Transverse colon (tissue), 4 donors: ENCODE results near the gene KLHL12. TPM values are rescaled to one million over a fixed set of nuclear protein-coding genes. Genes with fewer than 3 reads are reported as not detected.
A peak's percentile ranks its signal among the peaks of the same experiment; 100 is the strongest.

Experiments used
- DNase-seq: peaks from one replicate; pipeline ENCODE4 v3.0.0-alpha.2; 2019
- H3K27ac ChIP-seq, 4 donors: fragments of 200-600 bp; sonication (generic); 2 replicates each; pipeline ENCODE4 v1.5.1; 2016 to 2018; ENCODE audit warnings: inconsistent platforms in 4 of 4
- H3K27me3 ChIP-seq: fragments of 200-600 bp; sonication (generic); 2 replicates; pipeline ENCODE4 v1.5.1; 2017; ENCODE audit warnings: inconsistent platforms
- H3K36me3 ChIP-seq, 4 donors: fragments of 200-600 bp; sonication (generic); 2 replicates each; pipeline ENCODE4 v1.5.1; 2017 to 2019; ENCODE audit warnings: inconsistent platforms in 4 of 4
- H3K4me1 ChIP-seq, 4 donors: fragments of 200-600 bp; sonication (generic); 2 replicates each; pipeline ENCODE4 v1.5.1; 2017 to 2020; ENCODE audit warnings: inconsistent platforms in 4 of 4
- H3K4me3 ChIP-seq, 4 donors: fragments of 200-600 bp; sonication (generic); 1 replicate in 1 of 4; 2 replicates in 3 of 4; pipeline versions ENCODE4 v1.5.1 to v1.6.1; 2017 to 2019; ENCODE audit warnings: inconsistent platforms in 4 of 4
- H3K9me3 ChIP-seq, 2 donors: fragments of 200-600 bp; sonication (generic); 2 replicates each; pipeline ENCODE4 v1.5.1; 2017 to 2019; ENCODE audit warnings: inconsistent platforms in 2 of 2
- EP300 ChIP-seq: sonication (generic); formaldehyde crosslinking; IDR thresholded peaks from one replicate; pipeline ENCODE4 v1.6.1; 2017; ENCODE audit warnings: antibody characterized with exemption, low read depth
- POLR2A ChIP-seq: fragments of 450-650 bp; IDR thresholded peaks from one replicate; pipeline ENCODE4 v1.6.1; 2016; ENCODE audit warnings: antibody characterized with exemption, mild to moderate bottlenecking, moderate library complexity
- POLR2AphosphoS5 ChIP-seq, 3 donors: sonication (generic); formaldehyde crosslinking; IDR thresholded peaks; one replicate each; pipeline ENCODE4 v1.6.1; 2016; ENCODE audit warnings: antibody characterized with exemption in 3 of 3
- WGBS, 2 donors: methylation state at CpG; one replicate each; pipeline ENCODE4 v1.1.5; 2018; ENCODE audit warnings: low coverage in 1 of 2; 5-methylcytosine and 5-hydroxymethylcytosine counted together
- in situ Hi-C, 4 donors: fragments of 200-750 bp; cut with MboI; loops; one replicate each; pipeline versions ENCODE4 v1.15.0 to v1.15.1; 2017; ENCODE audit warnings: low sequenced_read_pairs in 3 of 4, low pct_ligation_motif_present in 1 of 4, low pct_unique_long_range_greater_than_20kb in 1 of 4
- intact Hi-C: fragments of 100-400 bp; cut with DNase I; formaldehyde crosslinking; loops from one replicate; pipeline ENCODE4 v1.15.1; 2023; ENCODE audit warnings: low total_unique reads
- total RNA-seq, 4 donors: library from RNA; depleted of rRNA; stranded (reverse); fragments of >200 nt; gene quantifications; one replicate each; pipeline ENCODE4 v1.1.0, GENCODE V29; 2016
- TF ChIP-seq, protein P1 (sequence below), 5 experiments: fragments of 200-600 bp in 3 of 5; fragments of 450-650 bp in 2 of 5; sonication (generic) in 3 of 5; IDR thresholded peaks; 1 replicate in 2 of 5; 2 replicates in 3 of 5; pipeline ENCODE4 v1.5.1; 2016 to 2017; ENCODE audit warnings: antibody characterized with exemption in 5 of 5, inconsistent platforms in 3 of 5, mild to moderate bottlenecking in 2 of 5, moderate library complexity in 1 of 5

KLHL12 gene
- total RNA-seq, 4 donors from 2014 or later = 10.5 to 26.6 (median 19.4) TPM

DNA sequence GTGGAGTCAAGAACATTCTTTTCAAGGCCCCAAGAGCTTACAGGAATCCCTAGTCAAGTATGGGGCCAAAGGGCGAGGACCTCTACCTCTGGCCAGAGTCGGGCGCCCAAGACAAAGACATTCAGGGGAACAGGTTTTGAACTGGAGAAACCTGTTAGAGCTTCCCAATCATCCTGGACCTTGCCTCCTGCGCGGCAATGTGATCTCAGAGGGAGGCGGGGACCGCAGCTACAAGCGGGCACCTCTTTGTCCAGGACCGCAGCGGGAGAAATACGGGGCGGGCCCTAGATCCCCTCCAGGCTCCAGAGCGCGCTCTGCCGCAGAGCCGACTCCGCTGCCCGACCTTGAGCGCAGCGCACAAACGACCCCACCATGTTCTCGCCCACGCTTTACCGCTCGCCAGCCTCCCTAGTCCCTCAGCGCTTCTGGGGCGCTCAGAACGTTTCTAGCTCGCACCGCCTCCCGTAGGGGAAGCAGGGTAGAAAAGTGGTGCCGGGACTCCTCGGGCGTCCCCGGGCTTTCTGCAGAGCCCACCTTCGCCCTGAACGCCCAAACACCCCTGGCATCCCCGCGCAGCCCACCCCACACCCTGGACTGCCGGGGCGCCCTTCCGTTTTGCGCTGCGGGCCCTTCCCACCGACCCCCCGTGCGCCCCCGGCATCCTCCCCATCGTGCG is 66.2 kb downstream of the KLHL12 start:
- WGBS, 2 donors = 1% methylated on average over 33 of the region's 50 CpGs; no CpG with 5 or more reads in 1 of the 2 donors
- peak; percentile 77 for TF ChIP-seq POLR2A
- TF ChIP-seq EP300 = no peak
- TF ChIP-seq, protein P1, sequence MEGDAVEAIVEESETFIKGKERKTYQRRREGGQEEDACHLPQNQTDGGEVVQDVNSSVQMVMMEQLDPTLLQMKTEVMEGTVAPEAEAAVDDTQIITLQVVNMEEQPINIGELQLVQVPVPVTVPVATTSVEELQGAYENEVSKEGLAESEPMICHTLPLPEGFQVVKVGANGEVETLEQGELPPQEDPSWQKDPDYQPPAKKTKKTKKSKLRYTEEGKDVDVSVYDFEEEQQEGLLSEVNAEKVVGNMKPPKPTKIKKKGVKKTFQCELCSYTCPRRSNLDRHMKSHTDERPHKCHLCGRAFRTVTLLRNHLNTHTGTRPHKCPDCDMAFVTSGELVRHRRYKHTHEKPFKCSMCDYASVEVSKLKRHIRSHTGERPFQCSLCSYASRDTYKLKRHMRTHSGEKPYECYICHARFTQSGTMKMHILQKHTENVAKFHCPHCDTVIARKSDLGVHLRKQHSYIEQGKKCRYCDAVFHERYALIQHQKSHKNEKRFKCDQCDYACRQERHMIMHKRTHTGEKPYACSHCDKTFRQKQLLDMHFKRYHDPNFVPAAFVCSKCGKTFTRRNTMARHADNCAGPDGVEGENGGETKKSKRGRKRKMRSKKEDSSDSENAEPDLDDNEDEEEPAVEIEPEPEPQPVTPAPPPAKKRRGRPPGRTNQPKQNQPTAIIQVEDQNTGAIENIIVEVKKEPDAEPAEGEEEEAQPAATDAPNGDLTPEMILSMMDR (IDR thresholded peaks at IDR 0.05) = no peak
- TF ChIP-seq POLR2AphosphoS5 (IDR thresholded peaks at IDR 0.05) = peak; percentile 58 to 87 (median 84)
- Histone ChIP-seq H3K4me1 (peaks cover 10 to 54% (median 22%) of the 10 kb centered on the region in 4 donors), H3K27ac (peak overlapping the region; percentile 83 to 86 (median 84)), H3K27me3 (no peaks in the 10 kb centered on the region), H3K4me3 (peak overlapping the region; percentile 61 to 71 (median 68)), H3K36me3 (no peaks in the 10 kb centered on the region), H3K9me3 (no peaks in the 10 kb centered on the region)
- in situ Hi-C loops (no loop called here), intact Hi-C loops (no loop called here)
- DNase-seq = peak; percentile 88

DNA sequence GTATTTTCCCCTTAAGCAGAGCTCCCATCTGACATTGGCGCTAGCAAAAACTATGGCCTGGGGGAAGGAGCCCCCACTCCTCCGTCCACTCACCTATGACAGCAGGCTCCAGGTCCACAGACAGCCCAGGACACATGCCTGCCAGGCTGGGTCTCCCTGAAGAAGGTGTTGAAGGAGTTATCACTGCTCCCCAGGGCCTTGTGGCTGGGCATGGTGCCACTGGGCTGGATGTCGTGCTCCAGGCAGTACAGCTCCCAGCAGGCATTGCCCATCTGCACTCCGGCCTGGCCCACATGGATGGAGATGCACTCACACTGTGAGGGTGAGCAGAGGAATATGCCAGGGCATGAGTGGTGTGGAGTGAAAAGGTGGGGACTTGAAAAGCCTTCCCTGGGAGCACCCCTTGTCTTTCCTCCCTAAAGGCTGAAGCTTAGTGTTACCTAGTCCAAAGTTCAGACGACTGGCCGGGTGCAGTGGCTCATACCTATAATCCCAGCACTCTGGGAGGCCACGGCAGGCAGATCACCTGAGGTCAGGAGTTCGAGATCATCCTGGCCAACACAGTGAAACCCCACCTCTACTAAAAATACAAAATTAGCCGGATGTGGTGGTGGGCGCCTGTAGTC is 68.1 kb downstream of the KLHL12 start:
- in situ Hi-C loops = no loop called here
- DNase-seq = peak; percentile 13
- TF ChIP-seq POLR2AphosphoS5 (IDR thresholded peaks at IDR 0.05) (no peak), POLR2A (no peak), EP300 (no peak)
- TF ChIP-seq, protein P1 (IDR thresholded peaks at IDR 0.05) = no peak

DNA sequence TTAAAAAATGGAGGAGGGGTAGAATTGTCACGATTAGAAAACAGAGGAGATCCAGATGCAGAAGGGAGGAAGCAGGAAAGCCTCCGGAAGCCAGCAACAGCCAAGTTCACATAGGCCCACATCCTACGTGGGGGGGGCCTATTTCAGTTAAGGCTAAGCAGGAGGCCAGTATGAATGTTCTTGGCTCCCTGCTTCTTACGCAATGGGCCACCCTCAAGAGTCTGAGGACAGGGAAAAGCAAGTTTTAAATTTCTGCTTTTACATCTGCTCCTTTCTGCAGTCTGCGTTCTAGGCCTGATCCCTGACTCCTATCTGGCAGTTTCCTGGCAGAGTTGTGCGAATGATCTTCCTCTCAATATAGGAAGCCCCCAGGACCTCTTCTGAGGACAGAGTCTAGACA is 68.7 kb downstream of the KLHL12 start:
- 65 to 68% methylated on average over 5 to 6 of the region's 6 CpGs for WGBS, 2 donors
- no peak overlapping the region for H3K4me3 ChIP-seq
- no peaks in the 10 kb centered on the region for H3K9me3 ChIP-seq
- no peaks in the 10 kb centered on the region for H3K27me3 ChIP-seq
- in situ Hi-C loops = no loop called here
- no peak for TF ChIP-seq POLR2AphosphoS5 (IDR thresholded peaks at IDR 0.05)
- no peak for TF ChIP-seq POLR2A
- TF ChIP-seq EP300 = no peak
- TF ChIP-seq, protein P1 (IDR thresholded peaks at IDR 0.05) = no peak
- intact Hi-C loops = no loop called here
- no peaks in the 10 kb centered on the region for H3K36me3 ChIP-seq
- H3K4me1 ChIP-seq = peaks cover 10 to 56% (median 24%) of the 10 kb centered on the region in 4 donors
- H3K27ac ChIP-seq = peak overlapping the region; percentile 29 to 65 (median 51)
- peak; percentile 53 for DNase-seq

More for the DNA sequence above, 68.1 kb downstream of the KLHL12 start:
- peak overlapping the region; percentile 29 to 58 (median 40) for H3K27ac ChIP-seq
- intact Hi-C loops = no loop called here
- H3K9me3 ChIP-seq = no peaks in the 10 kb centered on the region
- WGBS, 2 donors = 79% methylated on average over 9 of the region's 10 CpGs; no CpG with 5 or more reads in 1 of the 2 donors
- no peaks in the 10 kb centered on the region for H3K27me3 ChIP-seq
- H3K36me3 ChIP-seq = no peaks in the 10 kb centered on the region
- H3K4me3 ChIP-seq = no peak overlapping the region
- H3K4me1 ChIP-seq = peaks cover 10 to 56% (median 24%) of the 10 kb centered on the region in 4 donors

DNA sequence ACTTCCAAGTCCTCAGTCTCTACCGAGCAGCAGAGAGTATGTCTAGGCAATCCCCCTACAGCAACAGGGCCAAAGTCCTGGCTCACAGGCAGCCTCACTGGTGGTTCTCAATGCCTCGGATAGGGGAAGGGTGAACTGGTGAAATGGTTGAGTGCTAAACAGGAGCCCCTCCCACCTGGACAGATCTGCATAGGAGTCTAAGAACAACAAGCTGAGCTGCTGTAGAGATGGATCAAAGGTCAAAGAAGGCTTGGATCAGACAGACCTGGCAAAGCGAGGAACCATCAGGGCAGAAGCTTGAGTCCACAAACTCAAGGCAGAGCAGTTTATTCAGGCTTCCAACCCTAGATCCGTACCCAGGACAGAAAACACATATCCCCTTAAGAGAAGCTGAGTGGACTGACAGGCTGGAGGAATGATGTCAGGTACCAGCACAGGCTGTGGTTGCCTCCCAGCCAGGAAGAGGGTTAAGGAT is 69.9 kb downstream of the KLHL12 start:
- in situ Hi-C loops = no loop called here
- Histone ChIP-seq H3K36me3 (no peaks in the 10 kb centered on the region), H3K4me3 (no peak overlapping the region), H3K27ac (peak overlapping the region; percentile 29 to 65 (median 46)), H3K27me3 (no peaks in the 10 kb centered on the region), H3K4me1 (peaks cover 10 to 52% (median 21%) of the 10 kb centered on the region in 4 donors), H3K9me3 (no peaks in the 10 kb centered on the region)
- peak in 1 of 3 donors; percentile 10 for TF ChIP-seq POLR2AphosphoS5 (IDR thresholded peaks at IDR 0.05)
- no peak for TF ChIP-seq POLR2A
- WGBS, 2 donors = 54% methylated on average over 4 of the region's 4 CpGs; no CpG with 5 or more reads in 1 of the 2 donors
- intact Hi-C loops = no loop called here
- DNase-seq = peak; percentile 51
